Stimulated activated CD4-positive, alpha-beta T cell treated with anti-CD3 and anti-CD28 coated beads, Interleukin-1b, Interleukin-23, amount 100 ng/mL, for 4 hours (primary cell): ENCODE data around the gene PAEP.
"Not testable (repeated sequence)": the region's sequence is repeated elsewhere in the genome, so short reads cannot be mapped to it uniquely, and the experiment has no call there.

ENCODE experiments used
- DNase-seq, 2 donors: peaks; one replicate each; pipeline ENCODE4 v3.0.0-alpha.2; 2020; ENCODE audit warnings: low read depth in 2 of 2

Gene PAEP

DNA sequence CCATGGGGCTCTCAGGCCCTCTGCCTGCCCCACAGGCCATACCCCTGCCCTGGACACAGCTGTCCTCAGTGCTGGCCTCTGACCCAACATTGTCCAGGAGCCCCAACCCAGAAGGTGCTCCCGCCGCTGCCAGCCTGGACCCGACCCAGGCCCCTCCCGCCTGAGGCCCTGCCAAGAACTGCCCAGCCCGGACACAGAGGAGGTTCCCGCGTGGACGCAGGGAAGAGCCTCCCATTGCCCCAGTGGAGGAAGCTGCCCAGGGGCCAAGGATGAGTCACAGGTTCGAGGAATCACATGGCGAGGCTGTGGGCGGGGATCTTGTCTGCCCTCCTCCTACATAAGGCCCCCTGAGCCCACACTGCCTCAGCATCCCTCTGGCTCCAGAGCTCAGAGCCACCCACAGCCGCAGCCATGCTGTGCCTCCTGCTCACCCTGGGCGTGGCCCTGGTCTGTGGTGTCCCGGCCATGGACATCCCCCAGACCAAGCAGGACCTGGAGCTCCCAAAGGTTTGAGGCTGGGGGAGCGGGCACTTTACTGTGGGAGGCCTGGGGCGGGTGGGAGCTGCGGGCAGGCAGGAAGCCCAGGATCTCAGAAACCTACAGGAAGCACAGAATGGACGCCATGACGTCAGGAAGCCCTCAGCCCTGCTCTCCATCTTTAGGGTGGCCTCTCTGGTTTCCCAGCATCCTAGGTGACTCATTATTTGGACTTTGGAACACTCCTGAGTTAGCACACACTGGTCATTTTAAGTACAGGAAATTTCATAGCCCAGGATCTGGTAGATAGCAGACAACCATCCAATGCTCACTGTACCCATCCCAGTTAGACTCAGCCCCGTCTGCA lies at the start of gene PAEP:
Gene PAEP, plus strand, starts transcription at position 366 of the 844 bp plus-strand sequence.
- DNase-seq = no peak

- DNase-seq = no peak
Measured at GRCh38 chr9:135512241-135512603, 49.3 kb upstream of the PAEP start.

DNA sequence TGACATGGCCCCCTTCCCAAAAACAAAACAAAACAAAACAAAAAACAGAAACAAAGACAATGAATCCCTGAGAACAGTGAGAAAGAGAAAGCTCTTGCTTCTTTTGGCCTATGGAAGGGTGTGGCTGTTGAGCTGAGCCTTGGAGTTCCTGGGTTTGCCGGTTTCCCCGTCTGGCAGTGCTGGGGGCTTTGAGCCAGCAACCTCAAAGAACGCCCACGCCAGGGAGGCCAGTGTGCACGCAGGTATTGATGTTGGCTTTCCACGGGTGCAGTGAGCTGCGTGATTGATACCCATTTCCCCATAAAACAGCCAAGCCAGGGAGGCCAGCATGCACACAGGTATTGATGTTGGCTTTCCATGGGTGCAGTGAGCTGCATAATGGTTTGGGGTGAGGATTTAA lies 48.7 kb upstream of the PAEP start:
- DNase-seq = no peak

GRCh38 chr9:135513351-135513846 lies 48.2 kb upstream of the PAEP start:
- DNase-seq = no peak

DNA sequence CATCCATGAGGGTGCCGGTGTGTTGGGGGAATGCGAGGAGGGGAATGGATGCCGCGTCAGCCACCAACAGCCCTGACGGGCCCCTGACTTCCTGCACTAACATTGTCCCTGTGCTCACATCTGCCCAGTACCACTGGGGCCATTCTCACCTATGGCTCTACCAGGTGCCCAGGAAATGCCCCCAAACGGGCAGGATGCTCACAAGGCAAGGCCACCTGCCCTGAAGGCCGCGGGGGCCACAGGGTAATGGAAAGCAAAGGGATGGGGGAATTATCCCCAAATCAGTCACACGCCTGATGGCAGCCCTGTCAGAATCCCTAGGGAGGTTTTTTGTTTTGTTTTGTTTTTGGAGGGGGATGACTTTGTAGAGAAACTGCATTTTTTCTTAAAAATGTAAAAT lies 47.6 kb upstream of the PAEP start:
- not testable (repeated sequence) for DNase-seq

DNA sequence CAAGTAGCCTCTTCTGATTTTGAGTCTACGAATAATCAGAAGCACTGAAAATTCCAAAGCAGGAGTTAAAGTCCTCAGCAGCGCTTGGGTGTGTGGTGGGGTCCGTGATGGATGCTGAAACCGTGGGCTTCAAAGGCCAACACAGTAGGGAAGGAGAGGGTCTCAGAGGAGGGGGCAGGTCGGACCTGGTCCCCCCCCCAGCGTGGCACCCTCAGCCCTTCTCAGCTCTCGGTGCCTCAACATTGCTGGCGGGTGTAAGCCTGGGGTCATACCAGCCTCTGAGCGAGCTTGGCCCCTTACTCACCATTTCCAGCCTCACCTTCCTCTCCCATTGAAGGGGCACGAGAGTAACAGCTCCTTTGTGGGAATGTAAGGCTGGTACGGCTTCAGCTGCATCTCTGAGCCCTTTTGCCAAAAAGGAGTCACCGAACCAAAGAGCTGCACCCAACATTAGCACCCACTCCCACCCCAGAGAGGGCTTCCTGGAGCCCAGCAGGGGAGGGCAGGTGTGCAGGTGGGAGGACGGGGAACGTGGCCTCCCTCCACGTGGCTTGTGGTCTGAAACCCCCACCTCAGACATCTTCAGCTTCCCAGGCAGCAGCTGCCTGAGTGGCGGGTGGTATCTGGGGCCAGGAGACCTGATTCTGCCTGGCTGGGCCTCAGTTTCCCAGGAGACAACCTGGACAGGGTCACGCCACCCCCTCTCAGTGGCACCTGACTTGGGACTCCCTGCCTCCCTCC lies 47.0 kb upstream of the PAEP start:
- DNase-seq = no peak

DNA sequence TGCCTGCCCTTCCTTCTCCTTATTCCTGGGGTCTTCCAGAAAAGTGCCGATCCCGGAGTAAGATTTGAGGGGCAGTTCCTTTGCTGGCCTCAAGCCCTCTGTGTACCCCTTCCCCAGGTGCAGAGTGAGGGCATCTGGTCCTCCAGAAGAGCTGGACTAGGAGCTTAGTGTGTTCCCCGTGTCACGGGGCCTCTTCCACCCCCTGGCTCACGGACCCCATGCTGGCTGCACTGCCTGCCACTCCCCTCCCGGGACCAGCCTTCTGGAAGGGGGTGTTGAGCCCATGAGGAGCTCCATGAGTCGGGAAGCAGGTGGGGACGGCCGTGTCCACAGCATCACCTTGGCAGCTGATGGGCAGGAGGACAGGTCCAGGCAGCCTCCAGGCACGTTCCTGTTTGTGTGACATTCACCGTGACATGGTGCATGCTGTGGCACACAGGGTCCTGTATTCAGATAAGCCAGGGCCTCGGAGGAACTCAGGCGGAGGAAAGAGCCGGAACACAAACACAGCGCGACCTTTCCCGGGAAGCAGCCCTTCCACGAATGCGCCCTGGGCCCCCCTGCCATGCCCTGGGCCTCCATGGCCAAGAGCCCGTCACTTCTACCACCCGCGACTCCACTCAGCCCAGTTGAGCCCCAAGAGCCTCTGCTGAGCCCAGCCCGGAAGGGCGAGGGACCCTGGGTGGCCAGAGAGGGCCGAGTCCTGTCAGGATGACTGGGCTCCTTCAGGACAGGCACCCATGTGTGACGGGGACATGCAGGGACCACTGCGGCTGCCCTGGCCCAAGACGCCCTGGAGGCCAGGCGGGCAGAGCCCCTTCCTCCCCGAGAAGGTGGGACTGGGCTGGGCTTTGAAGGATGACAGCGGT lies 46.2 kb upstream of the PAEP start:
- DNase-seq = no peak

GRCh38 chr9:135516132-135516860 lies 45.3 kb upstream of the PAEP start:
- DNase-seq = no peak

DNA sequence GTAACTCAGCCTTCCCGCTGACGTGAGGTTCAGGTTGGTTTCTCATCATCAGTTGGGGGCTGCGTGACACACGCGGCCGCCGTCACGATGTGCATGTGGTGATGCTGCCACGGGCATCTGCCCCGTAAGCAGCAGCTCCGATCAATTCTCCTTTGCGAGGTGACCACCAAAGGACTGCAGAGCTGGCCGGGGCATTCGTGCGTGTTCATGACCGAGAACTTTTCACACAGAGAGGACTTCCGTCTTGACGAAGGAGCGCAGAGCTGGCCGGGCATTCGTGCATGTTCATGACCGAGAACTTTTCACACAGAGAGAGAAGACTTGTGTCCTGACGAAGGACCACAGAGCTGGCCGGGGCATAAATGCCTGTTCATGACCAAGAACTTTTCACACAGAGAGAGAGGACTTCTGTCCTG lies 44.1 kb upstream of the PAEP start:
- DNase-seq = no peak

DNA sequence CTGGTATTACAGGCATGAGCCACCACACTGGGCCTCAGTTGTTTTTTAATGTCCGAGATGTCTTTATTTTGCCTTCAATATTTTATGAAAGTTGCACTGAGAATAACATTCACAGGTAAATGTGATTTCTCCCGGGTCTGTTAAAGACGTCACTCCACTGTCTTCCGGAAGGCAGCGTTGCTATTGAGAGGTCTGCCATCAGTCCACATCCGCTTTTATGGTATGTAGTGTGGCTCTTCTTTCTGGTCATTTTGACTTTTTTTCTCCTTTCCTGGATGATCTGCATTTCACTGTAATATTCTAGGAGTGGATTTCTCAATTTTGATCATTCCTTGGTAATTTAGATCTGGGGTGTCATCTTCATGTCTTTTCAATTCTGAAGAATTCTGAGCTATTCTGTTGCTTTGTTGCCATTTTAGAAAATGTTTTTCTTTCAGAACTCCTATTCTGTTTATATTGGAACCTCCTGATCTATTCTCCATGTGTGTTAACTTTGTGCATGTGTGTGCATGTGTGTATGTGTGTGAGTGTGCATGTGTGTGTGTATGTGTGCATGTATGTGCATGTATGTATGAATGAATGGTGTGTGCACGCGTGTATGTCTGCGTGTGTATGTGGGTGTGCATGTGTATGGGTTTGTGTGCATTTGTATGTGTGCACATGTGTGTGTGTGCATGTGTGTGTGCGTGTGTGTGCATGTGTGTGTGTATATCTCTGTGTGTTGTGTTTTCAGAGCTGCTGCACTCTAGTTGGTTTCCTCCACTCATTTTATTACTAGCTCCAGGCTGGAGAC lies 42.2 kb upstream of the PAEP start:
- DNase-seq = no peak

DNA sequence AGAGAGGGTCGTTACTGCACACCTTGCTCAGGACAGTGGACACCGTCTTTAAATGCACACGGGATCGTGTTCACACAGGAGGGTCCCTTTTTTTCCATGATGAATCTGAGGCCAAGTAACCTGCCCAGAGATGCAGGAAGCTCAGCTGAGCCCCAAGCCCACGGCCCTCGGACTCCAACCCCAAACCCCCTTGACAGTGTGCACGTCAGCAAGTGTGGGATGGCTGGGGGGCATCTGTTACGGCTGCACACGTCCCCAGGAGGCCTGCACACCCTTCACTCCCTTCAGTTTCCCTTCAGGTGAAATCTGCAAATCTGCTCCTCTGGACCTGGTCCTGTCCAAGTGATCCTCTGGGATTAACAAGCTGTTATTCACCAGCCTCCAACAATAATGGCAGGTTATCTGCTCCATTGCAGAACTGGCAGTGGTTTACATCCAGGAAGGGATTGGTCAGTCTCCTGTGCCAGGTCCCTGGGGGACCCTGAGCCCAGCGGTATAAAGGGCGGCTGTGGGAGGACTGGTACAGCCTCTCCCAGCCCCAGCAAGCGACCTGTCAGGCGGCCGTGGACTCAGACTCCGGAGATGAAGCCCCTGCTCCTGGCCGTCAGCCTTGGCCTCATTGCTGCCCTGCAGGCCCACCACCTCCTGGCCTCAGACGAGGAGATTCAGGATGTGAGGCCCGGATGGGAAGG lies 40.5 kb upstream of the PAEP start, which contains the start of gene LCN1:
Gene LCN1, plus strand, starts transcription at position 525 of the 692 bp plus-strand sequence. Its CDS starts 58 bp downstream, at position 583.
- no peak for DNase-seq

DNA sequence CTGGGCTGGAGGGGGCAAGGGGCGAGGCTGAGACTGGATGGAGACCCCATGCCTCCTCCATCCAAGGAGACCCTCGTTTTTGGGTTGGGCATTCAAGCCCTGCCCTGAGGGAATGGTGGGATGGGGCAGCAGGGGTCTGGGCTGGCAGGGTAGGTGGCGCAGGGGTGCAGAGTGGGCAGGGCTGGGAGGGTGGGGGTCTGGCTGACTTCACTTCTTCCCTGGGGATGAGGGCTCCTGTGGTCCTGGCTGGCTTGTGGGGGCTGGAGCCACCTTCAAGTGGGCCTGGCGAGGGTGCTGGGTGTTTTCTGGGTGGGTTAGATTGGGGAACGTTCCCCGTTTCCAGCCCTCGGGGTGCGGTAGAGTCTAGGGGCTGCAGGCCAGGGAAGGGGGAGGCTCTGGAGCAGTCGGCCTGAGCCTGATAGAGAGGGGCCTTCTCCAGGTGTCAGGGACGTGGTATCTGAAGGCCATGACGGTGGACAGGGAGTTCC lies 39.9 kb upstream of the PAEP start:
- DNase-seq = no peak

DNA sequence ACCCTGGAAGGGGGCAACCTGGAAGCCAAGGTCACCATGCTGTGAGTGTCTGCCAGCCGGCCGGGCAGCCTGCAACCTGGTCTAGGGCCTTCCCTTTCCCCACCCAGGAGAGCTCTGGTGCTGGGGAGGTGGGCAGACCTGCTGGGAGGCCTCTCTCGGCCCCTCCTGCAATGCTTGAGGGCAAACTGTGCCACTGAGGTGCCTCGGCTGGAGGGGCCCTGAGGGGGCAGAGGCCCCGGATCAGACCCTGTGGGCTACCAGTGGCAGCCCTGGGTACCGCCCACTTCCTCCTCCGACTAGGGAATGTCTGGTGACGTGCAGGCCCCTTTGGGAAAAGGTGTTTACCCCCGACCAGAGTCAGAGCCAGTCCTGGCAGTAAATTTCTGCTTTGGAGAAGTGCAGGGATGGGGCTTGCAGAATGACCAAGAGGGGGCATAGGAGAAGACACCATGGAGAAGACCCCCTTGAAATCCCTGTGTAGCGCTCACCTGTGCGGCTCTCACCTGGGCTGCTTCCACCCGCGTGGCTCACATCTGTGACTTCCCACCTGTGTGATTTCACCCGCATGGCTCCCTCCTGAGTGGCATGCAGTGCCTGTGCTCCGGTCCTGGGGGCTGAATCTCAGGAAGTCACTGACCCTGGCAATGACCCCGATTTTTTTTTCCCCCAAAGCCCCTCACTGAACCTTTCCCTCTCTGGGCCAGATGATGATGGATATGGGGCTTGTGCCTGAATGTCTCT lies 39.2 kb upstream of the PAEP start:
- no peak for DNase-seq

- DNase-seq = no peak
Measured at GRCh38 chr9:135522931-135523330, 38.6 kb upstream of the PAEP start.

DNA sequence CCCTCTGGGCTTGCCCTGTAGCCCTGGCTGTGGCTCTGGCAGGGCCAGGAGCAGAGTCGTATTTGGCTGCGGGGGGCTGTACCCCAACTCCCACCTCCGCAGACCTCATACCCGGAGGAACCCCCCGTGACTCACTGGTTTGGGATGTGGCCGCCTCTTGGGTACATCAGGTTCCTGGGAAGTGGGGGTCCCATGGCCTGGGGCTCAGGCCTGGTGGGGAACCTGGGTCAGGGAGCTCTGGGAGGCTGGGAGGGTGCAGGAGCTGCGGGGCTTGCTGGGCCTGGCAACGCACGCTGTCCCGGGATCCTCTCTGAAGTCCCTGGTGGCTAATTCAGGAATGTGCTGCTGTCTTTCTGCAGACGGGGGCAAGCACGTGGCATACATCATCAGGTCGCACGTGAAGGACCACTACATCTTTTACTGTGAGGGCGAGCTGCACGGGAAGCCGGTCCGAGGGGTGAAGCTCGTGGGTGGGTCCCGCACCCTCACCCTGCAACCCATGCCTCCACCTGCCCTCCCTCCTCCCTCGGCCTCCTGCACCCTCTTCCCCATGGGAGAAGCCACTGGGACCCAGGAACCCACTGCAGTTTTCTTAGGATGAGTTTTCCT lies 37.9 kb upstream of the PAEP start:
- no peak for DNase-seq

GRCh38 chr9:135524130-135524861 lies 37.3 kb upstream of the PAEP start:
- no peak for DNase-seq

DNA sequence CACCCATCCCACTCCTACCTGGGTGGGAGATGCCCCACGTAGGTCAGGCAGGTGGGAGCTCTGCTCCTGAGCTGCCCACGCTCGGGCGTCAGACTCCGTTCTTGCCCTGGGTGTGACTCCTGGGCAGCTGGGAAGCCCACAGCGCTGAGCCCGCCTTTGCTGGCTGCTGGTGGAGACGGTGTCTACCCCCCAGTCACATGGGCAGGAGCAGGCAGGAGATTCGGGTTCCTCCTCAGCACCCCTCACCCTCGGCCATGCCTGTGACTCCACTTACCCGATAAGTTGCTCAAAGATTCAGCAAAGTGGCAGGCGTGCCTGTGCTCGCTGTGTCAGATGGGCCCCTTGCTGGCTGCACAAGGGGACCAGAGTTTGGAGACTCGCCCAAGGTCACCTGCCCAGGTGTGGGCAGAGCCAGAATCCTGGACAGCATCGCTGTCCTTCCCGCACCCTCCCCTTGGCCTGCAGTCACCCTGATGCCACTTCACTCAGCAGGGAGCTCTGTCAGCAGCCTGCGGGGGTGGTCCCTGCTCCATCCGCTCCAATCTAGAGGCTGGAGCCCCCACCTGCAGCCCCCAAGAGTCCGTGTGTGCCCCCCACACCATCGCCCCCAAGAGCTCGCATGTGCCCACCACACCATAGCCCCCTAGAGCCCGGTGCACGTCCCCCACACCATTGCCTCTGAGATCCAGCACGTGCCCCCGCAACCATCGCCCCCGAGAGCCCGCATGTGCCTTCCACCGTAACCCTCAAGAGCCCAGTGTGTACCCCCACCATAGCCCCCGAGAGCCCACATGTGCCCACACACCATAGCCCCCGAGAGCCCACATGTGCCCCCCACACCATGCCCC lies 36.1 kb upstream of the PAEP start:
- DNase-seq = no peak
